KBM-7 (cell line): ENCODE results near the gene ATP13A5.

ENCODE experiments used
- DNase-seq: peaks from one replicate; pipeline ENCODE4 v3.0.0-alpha.2; 2015
- in situ Hi-C: fragments of 300-500 bp; cut with MboI; formaldehyde crosslinking; loops from 2 replicates; pipeline ENCODE4 v1.14.3; 2020; ENCODE audit warnings: low sequenced_read_pairs, low pct_unique_long_range_greater_than_20kb, mixed read lengths

Gene ATP13A5

GRCh38 chr3:193228206-193228605, 150.3 kb downstream of the ATP13A5 start:
- DNase-seq, result no peak
- in situ Hi-C loops, result no loop called here

GRCh38 chr3:193225302-193226125, 153.0 kb downstream of the ATP13A5 start:
- no peak for DNase-seq

More at GRCh38 chr3:193225302-193226125, 153.0 kb downstream of the ATP13A5 start:
- in situ Hi-C loops, result no loop called here
